Endometrial microvascular endothelial cells (primary cell): ENCODE measurements around the gene USP37. TPM values are rescaled to one million over a fixed set of nuclear protein-coding genes. Genes with fewer than 3 reads are reported as not detected.
"Not testable (repeated sequence)": the region's sequence is repeated elsewhere in the genome, so short reads cannot be mapped to it uniquely, and the experiment has no call there.

Source experiments
- in situ Hi-C: cut with HindIII; loops from 2 replicates; pipeline ENCODE4 v1.10.0; 2017; ENCODE audit warnings: low sequenced_read_pairs, low pct_unique_long_range_greater_than_20kb; ENCODE audit errors: inconsistent ontology term
- total RNA-seq: library from RNA; depleted of rRNA; stranded (reverse); fragments of >200 nt; gene quantifications from one replicate; pipeline ENCODE4 v1.2.3, GENCODE V29; 2015; ENCODE audit errors: inconsistent ontology term

The USP37 gene
- total RNA-seq, 1 donor from 2014 or later, result 11.2 TPM

DNA sequence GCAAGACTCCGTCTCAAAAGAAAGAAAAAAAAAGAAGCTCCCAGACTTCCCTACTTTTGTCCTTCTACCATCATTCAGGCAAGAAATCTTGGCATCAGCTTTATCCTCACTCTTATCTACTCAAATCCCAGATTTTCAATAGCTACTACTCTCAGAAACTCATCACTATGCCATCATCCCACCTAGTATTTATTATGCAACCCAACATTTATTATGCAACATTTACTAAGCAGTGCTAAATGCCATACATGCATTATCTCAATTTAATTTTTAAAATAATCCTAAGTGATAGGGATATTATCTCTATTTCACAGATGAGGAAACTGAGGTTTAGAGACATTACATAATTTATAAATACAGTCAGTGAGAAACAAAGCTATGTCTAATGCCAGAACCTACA is 4.1 kb downstream of the USP37 start:
- in situ Hi-C loops, result loop anchor here (10.0 kb wide), 1 partner anchor 269 kb away; the partner anchor contains the start of gene TMBIM1

DNA sequence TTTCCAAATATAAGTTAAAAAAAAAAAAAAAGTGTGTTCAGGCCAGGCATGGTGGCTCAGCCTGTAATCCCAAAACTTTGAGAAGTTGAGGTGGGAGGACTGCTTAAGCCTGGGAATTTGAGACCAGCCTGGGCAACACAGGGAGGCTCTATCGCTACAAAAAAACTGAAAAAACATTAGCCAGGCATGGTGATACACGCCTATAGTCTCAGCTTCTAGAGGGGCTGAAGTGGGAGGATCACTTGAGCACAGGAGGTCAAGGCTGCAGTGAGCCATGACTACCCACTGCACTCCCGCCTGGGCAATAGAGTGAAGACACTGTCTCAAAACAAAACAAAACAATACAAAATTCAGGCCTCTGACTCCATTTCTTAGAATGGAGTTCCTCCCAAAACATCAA is 9.2 kb downstream of the USP37 start:
- in situ Hi-C loops, result no loop called here

DNA sequence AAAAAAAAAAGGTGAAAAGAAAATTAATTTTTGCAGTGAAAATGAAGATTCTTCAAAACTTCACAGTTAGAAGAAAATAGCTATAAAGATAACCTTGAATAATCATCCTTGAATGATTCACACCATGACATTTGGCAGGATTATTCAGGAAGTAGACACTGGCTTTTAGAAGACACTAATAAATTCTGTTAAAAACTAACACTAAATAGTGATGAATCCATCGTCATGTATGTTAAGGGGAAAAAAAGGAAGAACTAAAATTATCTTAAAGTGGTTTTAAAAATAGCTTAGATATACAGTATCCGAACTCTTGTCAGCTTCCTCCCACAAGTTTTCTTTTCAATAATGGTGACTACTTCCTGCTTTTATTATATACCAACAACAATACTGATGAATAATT is 10.2 kb downstream of the USP37 start:
- in situ Hi-C loops, result no loop called here

DNA sequence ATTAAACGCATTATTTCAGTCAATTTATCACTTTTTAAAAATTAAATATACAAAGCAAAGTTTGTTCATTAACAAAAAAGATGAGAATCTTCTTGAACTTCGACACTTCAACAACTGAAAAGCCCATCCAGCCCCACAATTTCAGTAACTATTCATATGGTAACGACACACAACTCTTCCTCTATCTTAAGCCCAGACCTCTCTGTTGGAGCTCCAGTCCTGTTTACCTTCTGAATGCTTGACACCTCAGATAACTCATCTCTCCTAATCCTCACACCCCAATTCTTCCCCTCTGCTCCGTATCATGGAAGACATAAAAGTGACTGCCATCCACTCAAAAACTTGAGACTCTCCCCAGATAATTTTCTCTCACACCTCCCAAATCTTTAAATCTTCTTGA is 12.6 kb downstream of the USP37 start:
- in situ Hi-C loops, result no loop called here

DNA sequence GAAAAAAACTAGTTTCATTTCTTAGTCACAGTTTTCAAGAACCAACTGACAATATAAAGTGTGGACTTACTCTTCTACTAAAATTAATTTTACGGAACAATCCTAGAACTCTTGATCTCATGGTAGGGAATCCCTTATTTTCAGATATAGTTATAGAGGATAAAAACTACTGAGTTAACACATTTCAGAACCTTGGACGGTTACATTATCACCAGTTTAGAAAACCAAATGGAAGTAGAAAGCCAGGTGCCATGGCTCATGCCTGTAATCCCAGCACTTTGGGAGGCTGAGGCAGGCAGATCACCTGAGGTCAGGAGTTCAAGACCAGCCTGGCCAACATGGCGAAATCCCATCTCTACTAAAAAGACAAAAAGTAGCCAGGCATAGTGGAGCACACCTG is 13.9 kb downstream of the USP37 start:
- in situ Hi-C loops, result not testable (repeated sequence)

DNA sequence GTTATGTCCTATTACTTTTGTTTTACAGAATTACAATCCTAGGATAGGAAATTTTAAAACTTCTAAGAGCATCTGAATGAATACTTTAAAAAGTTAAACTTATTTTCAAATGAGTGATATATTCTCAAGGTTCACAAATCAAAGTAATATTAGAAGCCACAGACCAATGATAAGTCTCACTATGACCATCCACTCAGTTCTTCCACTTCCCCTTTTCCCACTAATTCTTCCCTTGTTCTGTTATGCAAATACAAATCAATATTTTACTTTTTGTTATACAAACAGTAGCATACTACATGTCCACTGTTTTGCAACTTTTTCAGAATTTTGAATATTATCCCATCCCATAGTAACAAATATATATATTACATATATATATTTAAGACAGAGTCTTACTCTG is 20.2 kb downstream of the USP37 start:
- in situ Hi-C loops, result no loop called here

DNA sequence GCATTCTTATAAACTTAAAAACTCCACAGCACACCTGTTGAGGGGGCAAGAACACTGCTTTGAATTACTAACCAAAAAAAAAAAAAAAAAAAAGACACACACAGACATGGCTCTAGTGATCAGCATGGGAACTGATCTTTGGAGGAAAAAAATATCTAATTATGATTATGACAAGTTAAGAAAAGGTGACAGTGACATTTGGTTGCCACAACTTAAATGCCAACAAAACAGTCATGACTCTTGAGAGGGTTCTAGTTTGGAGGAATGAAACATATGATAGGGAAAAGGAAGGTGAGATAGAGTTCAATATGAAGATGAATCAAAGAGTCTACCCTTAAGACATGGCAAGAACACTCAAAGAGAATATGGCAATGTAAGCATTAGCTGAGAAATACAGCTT is 20.6 kb downstream of the USP37 start:
- in situ Hi-C loops, result no loop called here

DNA sequence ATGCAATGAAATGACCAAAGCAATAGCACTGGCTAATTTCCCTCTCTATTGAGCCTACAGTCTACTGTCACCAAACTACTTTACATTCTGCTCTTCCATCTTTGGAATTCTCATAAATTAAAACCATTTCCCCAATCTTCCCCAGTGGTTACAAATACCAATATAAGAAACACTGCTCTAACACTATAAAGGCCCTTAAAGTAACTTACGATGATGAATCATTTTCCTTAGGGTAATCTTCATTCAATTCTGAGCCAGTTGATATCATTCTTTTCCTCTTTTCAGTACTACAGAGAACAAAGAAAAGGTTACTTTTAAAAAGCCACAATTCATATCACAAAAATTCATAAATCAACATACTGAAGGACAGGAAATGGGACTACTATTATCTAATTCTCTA is 22.1 kb downstream of the USP37 start:
- in situ Hi-C loops, result no loop called here

DNA sequence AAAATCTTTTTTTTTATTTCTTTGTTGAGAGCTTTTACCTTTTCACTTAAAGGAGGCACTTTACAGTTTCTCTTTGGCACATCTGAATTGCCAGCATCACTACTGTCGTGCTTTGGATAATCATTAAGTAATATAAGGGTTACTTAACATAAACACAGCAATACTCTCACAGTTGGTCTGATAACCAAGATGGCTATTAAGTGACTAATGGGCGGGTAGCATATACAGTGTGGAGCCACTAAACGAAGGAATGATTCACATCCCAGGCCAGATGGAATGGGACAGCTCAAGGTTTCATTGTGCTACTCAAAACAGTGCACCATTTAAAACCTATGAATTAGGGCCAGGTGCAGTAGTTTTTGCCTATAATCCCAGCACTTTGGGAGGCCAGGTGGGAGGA is 28.1 kb downstream of the USP37 start:
- in situ Hi-C loops, result no loop called here

DNA sequence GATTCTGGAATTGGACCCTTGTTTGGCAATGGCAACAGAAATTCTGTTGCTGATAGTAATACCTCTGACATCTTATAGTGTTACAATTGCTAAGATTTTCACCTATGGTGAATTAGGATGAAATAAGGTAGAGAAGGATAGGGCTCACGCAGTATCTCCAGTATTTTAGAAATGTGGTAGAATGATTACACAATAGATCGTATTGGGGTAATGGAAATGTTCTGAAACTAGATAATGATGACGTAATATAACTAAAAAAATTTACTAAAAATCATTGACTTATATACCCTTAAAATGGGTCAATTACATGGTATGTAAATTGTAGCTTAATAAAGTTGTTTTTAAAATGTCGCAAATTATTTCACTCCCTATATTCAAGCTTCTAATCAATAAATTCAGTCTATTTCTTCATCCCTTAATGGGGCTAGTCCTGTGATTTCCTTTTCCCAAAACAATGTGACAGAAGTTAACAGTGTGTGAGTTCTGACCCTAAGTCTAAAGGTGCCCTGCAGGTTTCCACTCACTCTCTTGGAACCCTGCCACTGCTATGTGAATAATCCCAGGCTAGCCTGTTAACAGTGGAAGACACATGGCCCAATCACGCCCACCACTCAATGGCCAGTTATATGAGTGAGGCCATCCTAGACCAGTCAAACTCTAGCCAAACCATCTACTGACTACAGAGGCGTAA is 31.2 kb downstream of the USP37 start:
- in situ Hi-C loops, result no loop called here

DNA sequence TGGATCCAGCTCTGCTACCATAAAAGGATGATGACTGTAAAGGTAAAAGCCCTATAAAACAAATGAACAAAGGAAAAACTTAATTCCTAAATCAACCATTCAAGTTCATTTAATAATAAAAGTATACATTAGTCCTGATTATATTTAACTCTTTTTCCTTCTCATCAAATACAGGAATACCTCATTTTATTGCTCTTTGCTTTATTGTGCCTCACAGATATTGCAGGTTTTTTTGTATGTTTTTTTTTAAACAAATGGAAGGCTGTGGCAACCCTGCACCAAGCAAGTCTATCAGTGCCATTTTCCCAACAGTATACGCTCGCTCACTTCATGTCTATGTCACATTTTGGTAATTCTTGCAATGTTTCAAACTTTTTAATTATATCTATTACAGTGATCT is 38.2 kb downstream of the USP37 start:
- in situ Hi-C loops, result no loop called here

DNA sequence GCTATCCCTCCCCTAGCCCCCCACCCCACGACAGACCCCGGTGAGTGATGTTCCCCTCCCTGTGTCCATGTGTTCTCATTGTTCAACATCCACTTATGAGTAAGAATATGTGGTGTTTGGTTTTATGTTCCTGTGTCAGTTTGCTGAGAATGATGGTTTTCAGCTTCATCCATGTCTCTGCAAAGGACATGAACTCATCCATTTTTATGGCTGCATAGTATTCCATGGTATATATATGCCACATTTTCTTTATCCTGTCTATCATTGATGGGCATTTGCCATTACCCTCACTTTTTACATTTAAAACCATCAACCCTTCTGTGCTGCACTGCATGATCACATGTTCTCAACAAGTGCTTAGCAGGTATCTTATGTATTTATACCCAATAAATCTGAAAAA is 39.7 kb downstream of the USP37 start:
- in situ Hi-C loops, result not testable (repeated sequence)

DNA sequence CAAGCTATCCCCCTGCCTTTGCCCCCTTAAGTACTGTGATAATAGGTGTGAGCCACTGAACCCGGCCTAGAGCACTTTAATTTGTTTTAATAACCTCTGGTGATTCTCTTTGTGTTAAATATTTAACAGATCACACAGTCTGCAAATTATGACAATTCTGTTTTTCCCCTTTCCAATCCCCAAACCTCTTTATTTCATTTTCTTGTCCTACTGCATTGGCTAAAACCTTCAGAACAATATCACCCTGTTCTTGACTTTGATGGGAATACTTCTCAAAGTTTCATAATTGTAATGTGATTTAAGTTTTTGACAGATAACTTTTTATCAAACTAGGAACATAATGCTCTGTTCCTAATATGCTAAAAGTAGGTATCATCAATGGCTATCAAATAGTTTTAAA is 44.5 kb downstream of the USP37 start:
- in situ Hi-C loops, result no loop called here

DNA sequence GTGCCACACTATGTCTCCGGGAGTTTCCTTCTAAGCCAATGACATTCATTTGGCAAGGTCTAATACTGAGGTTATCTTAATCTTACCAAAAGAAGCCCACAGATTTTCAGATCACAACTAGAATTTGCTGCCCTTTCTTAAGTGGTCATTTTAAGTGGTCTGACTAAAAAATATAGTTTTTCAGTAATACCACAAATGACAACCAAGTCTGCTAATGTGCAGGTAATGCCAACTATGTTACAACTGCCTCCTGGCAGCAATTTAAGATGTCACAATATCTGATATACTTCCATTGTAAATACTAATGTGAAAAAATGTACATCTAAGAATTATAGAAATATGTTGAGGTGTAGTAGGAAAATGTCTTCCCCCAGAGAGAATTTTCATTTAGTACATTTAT is 49.3 kb downstream of the USP37 start:
- in situ Hi-C loops, result no loop called here

DNA sequence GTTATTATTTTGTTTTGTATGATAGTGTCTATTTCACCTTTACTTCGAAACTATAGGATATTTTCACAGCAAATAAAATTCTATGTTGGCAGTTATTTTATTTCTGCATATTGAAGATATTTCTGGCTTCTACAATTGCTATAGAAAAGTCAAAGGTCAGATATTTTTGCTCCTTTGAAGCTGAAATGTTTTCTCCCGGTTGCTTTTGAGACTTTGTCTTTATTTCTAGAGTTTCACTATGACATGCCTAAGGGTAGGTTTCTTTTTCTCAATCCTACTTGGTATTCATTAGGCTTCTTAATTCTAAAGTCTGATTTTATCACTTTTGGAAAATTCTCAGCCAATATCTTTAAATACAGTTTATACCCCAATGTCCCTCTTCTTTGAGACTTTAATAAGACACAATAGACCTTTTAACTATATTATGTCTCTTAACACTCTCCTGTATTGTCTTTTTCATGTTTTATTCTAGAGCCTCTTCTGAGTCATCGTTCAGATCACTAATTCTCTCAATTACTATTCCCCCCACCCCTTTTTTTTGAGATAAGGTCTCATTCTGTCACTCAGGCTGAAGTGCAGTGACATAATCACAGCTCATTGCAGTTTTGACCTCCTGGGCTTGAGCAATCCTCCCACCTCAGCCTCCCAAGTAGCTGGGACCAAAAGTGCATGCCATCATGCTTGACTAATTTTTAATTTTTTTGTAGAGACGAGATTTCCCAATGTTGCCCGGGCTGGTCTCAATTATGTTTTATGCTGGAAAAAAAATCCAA is 50.5 kb downstream of the USP37 start:
- in situ Hi-C loops, result no loop called here

DNA sequence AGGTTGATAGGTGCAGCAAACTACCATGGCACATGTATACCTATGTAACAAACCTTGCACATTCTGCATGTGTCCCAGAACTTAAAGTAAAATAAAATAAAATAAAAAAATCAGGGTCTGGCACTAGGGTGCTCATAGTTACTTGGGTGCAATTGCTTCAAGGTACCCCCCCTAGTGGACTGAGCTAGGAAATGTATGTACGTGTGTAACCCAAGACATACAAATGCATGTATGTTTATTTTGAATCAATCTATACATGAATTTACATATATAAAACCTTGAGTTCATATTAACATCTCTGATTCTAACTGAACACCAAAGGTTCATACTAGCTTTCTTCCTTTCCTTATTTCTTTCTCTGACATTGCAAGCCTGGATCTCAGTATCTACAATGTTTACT is 51.5 kb downstream of the USP37 start:
- in situ Hi-C loops, result no loop called here

DNA sequence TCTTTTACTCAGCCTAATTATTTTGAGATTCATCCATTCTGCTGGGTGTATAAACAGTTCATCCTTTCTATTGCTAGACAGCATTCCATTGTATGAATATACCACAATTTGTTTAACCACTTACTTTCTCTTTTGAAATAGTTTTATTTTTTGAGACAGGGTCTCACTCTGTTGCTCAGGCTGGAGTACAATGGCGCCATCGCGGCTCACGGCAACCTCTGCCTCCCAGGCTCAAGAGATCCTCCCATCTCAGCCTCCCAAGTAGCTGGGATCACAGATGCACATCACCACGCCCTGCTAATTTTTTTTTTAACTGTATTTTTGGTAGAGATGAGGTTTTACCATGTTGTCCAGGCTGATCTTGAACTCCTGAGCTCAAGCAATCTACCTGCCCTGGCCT is 54.5 kb downstream of the USP37 start:
- in situ Hi-C loops, result no loop called here

DNA sequence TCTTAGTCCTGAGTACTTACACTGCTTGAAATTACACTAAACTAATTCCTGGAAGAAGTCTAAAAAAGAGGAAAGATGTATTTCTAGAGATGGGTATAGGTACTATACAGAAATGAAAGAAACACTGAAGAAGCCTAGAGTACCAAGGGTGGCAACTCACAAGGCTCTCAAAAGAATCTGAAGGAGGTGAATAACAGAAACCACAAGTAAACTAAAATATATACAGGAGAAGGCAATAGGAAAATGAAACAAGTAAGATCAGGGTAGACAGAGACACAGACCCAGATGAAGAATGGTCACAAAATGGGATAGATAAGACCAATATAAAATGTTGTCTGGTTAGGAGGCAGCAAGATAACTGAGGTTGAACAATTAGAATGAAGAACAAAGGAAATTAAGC is 59.9 kb downstream of the USP37 start:
- in situ Hi-C loops, result no loop called here

DNA sequence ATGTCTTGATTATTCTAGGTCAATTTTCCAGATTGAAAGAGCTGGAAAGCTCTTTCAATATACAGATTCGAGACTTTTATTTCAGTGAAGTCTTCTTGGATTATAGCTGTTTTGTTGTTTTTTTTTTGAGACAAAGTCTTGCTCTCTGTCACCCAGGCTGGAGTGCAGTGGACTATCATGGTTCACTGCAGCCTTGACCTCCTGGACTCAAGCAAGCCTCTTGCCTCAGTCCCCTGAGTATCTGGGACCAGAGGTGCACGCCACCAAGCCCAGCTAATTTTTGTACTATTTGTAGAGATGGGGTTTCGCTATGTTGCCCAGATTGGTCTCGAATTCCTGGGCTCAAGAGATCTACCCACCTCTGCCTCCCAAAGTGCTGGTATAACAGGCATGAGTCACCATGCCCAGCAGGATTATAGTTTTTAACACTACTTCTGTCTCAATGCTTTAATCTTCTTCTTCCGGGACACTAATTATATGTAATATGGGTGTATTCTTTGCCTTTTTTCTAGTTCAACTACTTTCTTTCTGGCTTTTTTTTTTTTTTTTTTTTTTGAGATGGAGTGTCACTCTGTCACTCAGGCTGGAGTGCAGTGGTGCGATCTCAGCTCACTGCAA is 62.3 kb downstream of the USP37 start:
- in situ Hi-C loops, result no loop called here

DNA sequence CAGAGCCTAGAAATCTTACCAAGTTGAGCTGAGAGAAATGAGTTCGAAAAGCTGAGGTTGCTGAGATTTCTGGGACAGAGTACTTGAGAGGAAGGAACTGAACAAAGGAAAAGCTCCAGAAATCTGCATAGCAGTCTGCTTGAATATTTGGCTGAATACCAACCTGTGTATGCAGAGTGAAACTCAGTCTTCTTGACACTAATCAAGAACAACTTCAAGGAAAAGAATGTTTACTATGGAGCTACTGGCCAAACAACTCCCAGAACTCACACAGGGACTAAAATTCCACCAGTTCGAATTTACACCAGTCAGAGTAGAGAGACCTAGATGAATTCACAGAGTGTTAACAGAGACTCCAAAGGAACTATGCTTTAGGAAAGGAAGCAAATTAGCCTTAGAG is 66.5 kb downstream of the USP37 start:
- in situ Hi-C loops, result no loop called here
